Non-pigmented ciliary epithelial cell (primary cell): ENCODE data around the gene STK36.

Experiments
- DNase-seq: peaks from one replicate; pipeline ENCODE4 v3.0.0-alpha.2; 2010; ENCODE audit warnings: low read depth

STK36 gene

GRCh38 chr2:218748741-218749441, 77.0 kb downstream of the STK36 start:
- no peak for DNase-seq
